CD8-positive, alpha-beta memory T cell (primary cell): ENCODE results near the gene ATF6. TPM values are rescaled to one million over a fixed set of nuclear protein-coding genes. Genes with fewer than 3 reads are reported as not detected.
"Not testable (repeated sequence)": the region's sequence is repeated elsewhere in the genome, so short reads cannot be mapped to it uniquely, and the experiment has no call there.

ENCODE experiments used
- CTCF ChIA-PET: fragments of 350-600 bp; sonication (Branson Sonifier 250); formaldehyde crosslinking; loops from one replicate; lab custom pipeline; 2021; ENCODE audit warnings: antibody characterized with exemption; lab: Charles Lee
- POLR2A ChIA-PET: fragments of 350-600 bp; sonication (Branson Sonifier 250); formaldehyde crosslinking; loops from one replicate; lab custom pipeline; 2021; ENCODE audit warnings: antibody characterized with exemption; lab: Charles Lee
- DNase-seq, 5 donors: peaks; one replicate each; pipeline versions ENCODE4 v3.0.0 to v3.0.0-alpha.2; 2020 to 2022; ENCODE audit warnings: mixed read lengths in 1 of 5
- H3K27ac ChIP-seq: one replicate; pipeline ENCODE4 v1.7.0; 2013; ENCODE audit warnings: low read depth, mild to moderate bottlenecking, low read length, moderate library complexity
- H3K27me3 ChIP-seq: 2 replicates; pipeline ENCODE4 v1.7.0; 2013; ENCODE audit warnings: low read length, mild to moderate bottlenecking; ENCODE audit not compliant: insufficient read depth, poor library complexity, severe bottlenecking
- H3K36me3 ChIP-seq: 2 replicates; pipeline ENCODE4 v1.7.0; 2013; ENCODE audit warnings: mild to moderate bottlenecking, low read length, moderate library complexity; ENCODE audit not compliant: insufficient read depth
- H3K4me1 ChIP-seq: 2 replicates; pipeline ENCODE4 v1.7.0; 2013; ENCODE audit warnings: mild to moderate bottlenecking, low read length, moderate library complexity; ENCODE audit not compliant: insufficient read depth
- H3K4me3 ChIP-seq: 2 replicates; pipeline ENCODE4 v1.7.0; 2013; ENCODE audit warnings: mild to moderate bottlenecking, low read length
- H3K9me3 ChIP-seq: 2 replicates; pipeline ENCODE4 v1.7.0; 2013; ENCODE audit warnings: mild to moderate bottlenecking, low read length
- H3K27ac Mint-ChIP-seq, 8 donors: one replicate each; pipeline ENCODE4 v1.8.0; 2020 to 2021; ENCODE audit warnings: mixed read lengths in 8 of 8, mild to moderate bottlenecking in 6 of 8, inconsistent platforms in 3 of 8, moderate library complexity in 3 of 8
- H3K27me3 Mint-ChIP-seq, 2 donors: one replicate each; pipeline ENCODE4 v1.8.0; 2020 to 2021; ENCODE audit warnings: mixed read lengths in 2 of 2, mild to moderate bottlenecking in 1 of 2, moderate library complexity in 1 of 2
- H3K36me3 Mint-ChIP-seq, 3 donors: one replicate each; pipeline ENCODE4 v1.8.0; 2020 to 2021; ENCODE audit warnings: mixed read lengths in 3 of 3, inconsistent platforms in 1 of 3, mild to moderate bottlenecking in 1 of 3
- H3K4me1 Mint-ChIP-seq, 3 donors: one replicate each; pipeline ENCODE4 v1.8.0; 2020 to 2021; ENCODE audit warnings: mixed read lengths in 3 of 3, inconsistent platforms in 1 of 3, mild to moderate bottlenecking in 1 of 3
- H3K4me3 Mint-ChIP-seq, 7 donors: one replicate each; pipeline ENCODE4 v1.8.0; 2020 to 2021; ENCODE audit warnings: mixed read lengths in 7 of 7, mild to moderate bottlenecking in 6 of 7, moderate library complexity in 4 of 7, inconsistent platforms in 2 of 7
- H3K9me3 Mint-ChIP-seq, 5 donors: one replicate each; pipeline ENCODE4 v1.8.0; 2020 to 2022; ENCODE audit warnings: mixed read lengths in 5 of 5, mild to moderate bottlenecking in 3 of 5, moderate library complexity in 2 of 5, inconsistent platforms in 1 of 5
- polyA plus RNA-seq: library from polyadenylated mRNA; unstranded; fragments of 300-500 nt; fragmentation: Illumina TruSeq; gene quantifications from one replicate; pipeline ENCODE4 v1.2.3, GENCODE V29; 2021
- total RNA-seq, 2 experiments: library from RNA; stranded (reverse); gene quantifications; one replicate each; pipeline ENCODE4 v1.2.3, GENCODE V29; 2021

ATF6 gene
- total and polyA plus RNA-seq, 3 experiments from 2014 or later: 14.7 to 22.8 (median 22.4) TPM

- Histone ChIP-seq H3K9me3 (no peaks in the 10 kb centered on the region), H3K36me3 (no peaks in the 10 kb centered on the region), H3K4me1 (peaks cover 14% of the 10 kb centered on the region), H3K27me3 (no peaks in the 10 kb centered on the region), H3K27ac (no peak overlapping the region), H3K4me3 (no peak overlapping the region)
- peaks cover 0 to 8% (median 0%) of the 10 kb centered on the region in 3 donors for H3K36me3 Mint-ChIP-seq
- no peaks in the 10 kb centered on the region for H3K9me3 Mint-ChIP-seq
- CTCF ChIA-PET: interaction anchor here (1.3 kb wide), 1 partner anchor 15 kb away, joined by 3 read pairs; no protein-coding TSS in a partner anchor
- peak overlapping the region in 2 of 7 donors; percentile 8 to 95 for H3K4me3 Mint-ChIP-seq
- peak overlapping the region in 1 of 8 donors; percentile 15 for H3K27ac Mint-ChIP-seq
- POLR2A ChIA-PET: no interaction called here
- peaks cover 18 to 33% (median 26%) of the 10 kb centered on the region in 3 donors for H3K4me1 Mint-ChIP-seq
- DNase-seq: no peak
- H3K27me3 Mint-ChIP-seq: peaks cover 0 to 2% of the 10 kb centered on the region in 2 donors
Measured at GRCh38 chr1:161723459-161724141, 42.5 kb upstream of the ATF6 start.

GRCh38 chr1:161725258-161725907, 40.7 kb upstream of the ATF6 start:
- DNase-seq, H3K27me3 Mint-ChIP-seq, H3K9me3 Mint-ChIP-seq, H3K36me3 Mint-ChIP-seq, H3K9me3 ChIP-seq, H3K27me3 ChIP-seq, H3K36me3 ChIP-seq: not testable (repeated sequence)
- ChIA-PET CTCF (interaction anchor here (1.4 to 6.0 kb wide), 4 partner anchors 12 to 23 kb away, joined by 4 to 102 read pairs (median 8); partner anchors contain the start of gene DUSP12), POLR2A (interaction anchor here (2.7 to 5.6 kb wide), 2 partner anchors 13 to 24 kb away, joined by 17 to 69 read pairs; partner anchors contain the start of gene DUSP12)
- Mint-ChIP-seq H3K4me1 (peaks cover 34 to 44% (median 43%) of the 10 kb centered on the region in 3 donors), H3K4me3 (peak overlapping the region; percentile 94 to 99 (median 97)), H3K27ac (peak overlapping the region; percentile 58 to 89 (median 86))
- Histone ChIP-seq H3K4me1 (peaks cover 20% of the 10 kb centered on the region), H3K27ac (peak overlapping the region; percentile 89), H3K4me3 (peak overlapping the region; percentile 93)

GRCh38 chr1:161725908-161726472, 40.1 kb upstream of the ATF6 start:
- ChIA-PET POLR2A (interaction anchor here (0.9 to 5.6 kb wide), 4 partner anchors 13 to 501 kb away, joined by 3 to 69 read pairs (median 12); partner anchors contain the start of genes DUSP12 and TOMM40L), CTCF (interaction anchor here (1.0 to 6.0 kb wide), 11 partner anchors 9 to 202 kb away, joined by 3 to 102 read pairs (median 4); partner anchors contain the start of genes DUSP12 and HSPA6)
- no peaks in the 10 kb centered on the region for H3K27me3 ChIP-seq
- peak overlapping the region; percentile 89 for H3K27ac ChIP-seq
- peaks cover 36 to 47% (median 46%) of the 10 kb centered on the region in 3 donors for H3K4me1 Mint-ChIP-seq
- no peaks in the 10 kb centered on the region for H3K9me3 Mint-ChIP-seq
- no peaks in the 10 kb centered on the region for H3K36me3 ChIP-seq
- peak overlapping the region; percentile 84 to 89 (median 86) for H3K27ac Mint-ChIP-seq
- peak; percentile 17 to 57 (median 39) for DNase-seq
- H3K9me3 ChIP-seq: no peaks in the 10 kb centered on the region
- peak overlapping the region; percentile 94 to 99 (median 97) for H3K4me3 Mint-ChIP-seq
- H3K4me3 ChIP-seq: peak overlapping the region; percentile 93
- H3K27me3 Mint-ChIP-seq: no peaks in the 10 kb centered on the region
- H3K4me1 ChIP-seq: peaks cover 23% of the 10 kb centered on the region
- H3K36me3 Mint-ChIP-seq: peaks cover 0 to 8% (median 0%) of the 10 kb centered on the region in 3 donors

GRCh38 chr1:161726473-161727255, 39.5 kb upstream of the ATF6 start:
- H3K9me3 Mint-ChIP-seq: no peaks in the 10 kb centered on the region
- peaks cover 36 to 48% (median 47%) of the 10 kb centered on the region in 3 donors for H3K4me1 Mint-ChIP-seq
- POLR2A ChIA-PET: interaction anchor here (0.6 to 5.6 kb wide), 5 partner anchors 12 to 501 kb away, joined by 3 to 69 read pairs (median 6); partner anchors contain the start of genes DUSP12 and TOMM40L
- peaks cover 0 to 8% (median 0%) of the 10 kb centered on the region in 3 donors for H3K36me3 Mint-ChIP-seq
- Histone ChIP-seq H3K4me1 (peaks cover 23% of the 10 kb centered on the region), H3K27me3 (no peaks in the 10 kb centered on the region), H3K27ac (peak overlapping the region; percentile 89), H3K4me3 (peak overlapping the region; percentile 93), H3K36me3 (no peaks in the 10 kb centered on the region), H3K9me3 (no peaks in the 10 kb centered on the region)
- peak; percentile 68 to 84 (median 70) for DNase-seq
- peak overlapping the region; percentile 94 to 99 (median 97) for H3K4me3 Mint-ChIP-seq
- H3K27ac Mint-ChIP-seq: peak overlapping the region; percentile 84 to 89 (median 86)
- CTCF ChIA-PET: interaction anchor here (0.8 to 6.0 kb wide), 12 partner anchors 9 to 203 kb away, joined by 3 to 102 read pairs (median 4); partner anchors contain the start of genes DUSP12 and HSPA6
- H3K27me3 Mint-ChIP-seq: no peaks in the 10 kb centered on the region

GRCh38 chr1:161727256-161727924, 38.7 kb upstream of the ATF6 start:
- H3K4me1 Mint-ChIP-seq: peaks cover 36 to 48% (median 47%) of the 10 kb centered on the region in 3 donors
- Histone ChIP-seq H3K4me3 (peak overlapping the region; percentile 69), H3K27ac (peak overlapping the region; percentile 79), H3K27me3 (no peaks in the 10 kb centered on the region), H3K9me3 (no peaks in the 10 kb centered on the region), H3K4me1 (peaks cover 23% of the 10 kb centered on the region), H3K36me3 (no peaks in the 10 kb centered on the region)
- DNase-seq: peak; percentile 3 to 80 (median 70)
- ChIA-PET POLR2A (interaction anchor here (0.6 to 5.6 kb wide), 4 partner anchors 11 to 116 kb away, joined by 3 to 69 read pairs (median 12); partner anchors contain the start of gene DUSP12), CTCF (interaction anchor here (0.8 to 6.0 kb wide), 9 partner anchors 10 to 203 kb away, joined by 3 to 102 read pairs (median 6); partner anchors contain the start of genes DUSP12 and HSPA6)
- peak overlapping the region; percentile 79 to 95 (median 90) for H3K27ac Mint-ChIP-seq
- peaks cover 0 to 8% (median 0%) of the 10 kb centered on the region in 3 donors for H3K36me3 Mint-ChIP-seq
- H3K27me3 Mint-ChIP-seq: no peaks in the 10 kb centered on the region
- H3K4me3 Mint-ChIP-seq: peak overlapping the region; percentile 94 to 99 (median 97)
- H3K9me3 Mint-ChIP-seq: no peaks in the 10 kb centered on the region

- Mint-ChIP-seq H3K4me3 (peak overlapping the region in 5 of 7 donors; percentile 31 to 99 (median 97)), H3K27ac (peak overlapping the region in 6 of 8 donors; percentile 0 to 95 (median 27)), H3K36me3 (peaks cover 0 to 8% (median 0%) of the 10 kb centered on the region in 3 donors), H3K4me1 (peaks cover 36 to 48% (median 47%) of the 10 kb centered on the region in 3 donors), H3K9me3 (no peaks in the 10 kb centered on the region), H3K27me3 (no peaks in the 10 kb centered on the region)
- peaks cover 23% of the 10 kb centered on the region for H3K4me1 ChIP-seq
- no peak for DNase-seq
- H3K9me3 ChIP-seq: no peaks in the 10 kb centered on the region
- no peaks in the 10 kb centered on the region for H3K27me3 ChIP-seq
- no peaks in the 10 kb centered on the region for H3K36me3 ChIP-seq
- no peak overlapping the region for H3K27ac ChIP-seq
- CTCF ChIA-PET: interaction anchor here (6.0 kb wide), 1 partner anchor 9 kb away, joined by 102 read pairs; no protein-coding TSS in a partner anchor
- POLR2A ChIA-PET: interaction anchor here (0.5 to 5.6 kb wide), 4 partner anchors 10 to 1263 kb away, joined by 4 to 69 read pairs (median 6); partner anchors contain the start of gene DUSP12
- H3K4me3 ChIP-seq: no peak overlapping the region
Measured at GRCh38 chr1:161728376-161729226, 37.5 kb upstream of the ATF6 start.
